ENCODE data around the gene PSKH1. TPM values are rescaled to one million over a fixed set of nuclear protein-coding genes. Genes with fewer than 3 reads are reported as not detected.

Gene PSKH1
- total and polyA plus RNA-seq, 10 of the 15 experiments (the other 5 are each of a cell fraction or from before 2014, with no cell fraction given): 0.63 to 20.4 (median 7.8) TPM

DNA sequence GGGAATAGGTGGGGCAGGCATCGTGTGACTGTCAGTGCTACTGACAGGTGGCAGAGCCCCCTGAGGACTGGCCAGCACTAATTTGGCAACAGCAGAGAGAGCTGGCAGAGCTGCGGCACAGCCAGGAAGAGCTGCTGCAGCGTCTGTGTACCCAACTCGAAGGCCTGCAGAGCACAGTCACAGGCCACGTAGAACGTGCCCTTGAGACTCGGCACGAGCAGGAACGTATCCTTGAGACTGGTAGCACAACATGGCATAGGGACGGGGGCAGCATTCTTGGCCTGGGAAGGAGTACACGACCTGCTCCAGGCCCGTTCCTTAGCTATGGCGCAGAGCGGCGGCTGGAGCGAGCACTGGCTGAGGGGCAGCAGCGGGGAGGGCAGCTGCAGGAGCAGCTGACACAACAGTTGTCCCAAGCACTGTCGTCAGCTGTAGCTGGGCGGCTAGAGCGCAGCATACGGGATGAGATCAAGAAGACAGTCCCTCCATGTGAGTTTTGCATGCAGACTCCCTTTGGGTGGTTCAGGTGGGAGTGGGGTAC, 11.4 kb upstream of the PSKH1 start:
- Histone ChIP-seq H3K36me3 (ENCODE audit: control insufficient read depth in 2 of 2, insufficient read depth in 2 of 2, low read length in 1 of 2) (peaks cover 17 to 65% of the 10 kb centered on the region in 2 experiments; a peak in 3 of 4 replicates), H3K79me2 (ENCODE audit: control insufficient read depth, insufficient read depth, low read length) (no peaks in the 10 kb centered on the region), H3K9me3 (replicated peaks; ENCODE audit: control insufficient read depth, insufficient read depth, low read length) (no peaks in the 10 kb centered on the region), H4K20me1 (ENCODE audit: control insufficient read depth, insufficient read depth) (no peaks in the 10 kb centered on the region), H3K4me3 (no peak overlapping the region), H3K27me3 (replicated peaks in 1 of 2; ENCODE audit: control insufficient read depth in 2 of 2, insufficient read depth in 2 of 2, low read length in 1 of 2) (no peaks in the 10 kb centered on the region), H3K4me2 (ENCODE audit: control insufficient read depth, insufficient read depth) (no peak overlapping the region), H3K9ac (ENCODE audit: control insufficient read depth, insufficient read depth, low read length) (no peak overlapping the region), H3K4me1 (ENCODE audit: control insufficient read depth, insufficient read depth, low read length) (no peaks in the 10 kb centered on the region), H2AFZ (ENCODE audit: control insufficient read depth, low read depth, low read length) (no peak overlapping the region), H3K27ac (ENCODE audit: control insufficient read depth, insufficient read depth) (no peak overlapping the region)
- intact Hi-C loops (cut with micrococcal nuclease; ENCODE audit: unreplicated experiment) (loop anchor here (2.0 to 5.0 kb wide), 2 partner anchors 159 to 346 kb away; no protein-coding TSS in a partner anchor), in situ Hi-C loops (cut with MboI) (no loop called here)
- FAIRE-seq (no peak), DNase-seq (ENCODE audit: low read depth, low spot score) (no peak), ATAC-seq (no peak)
- CTCF ChIA-PET: interaction anchor here (0.9 to 3.2 kb wide), 5 partner anchors 33 to 159 kb away, joined by 3 to 24 read pairs (median 4); no protein-coding TSS in a partner anchor
- BruUV-seq (replicated peaks): TSS peak; percentile 24
- WGBS (ENCODE audit: insufficient coverage, insufficient replicate concordance, low lambda C conversion rate, missing lambda C conversion rate): 90% methylated on average over 21 of the region's 21 CpGs
- RAD21 ChIA-PET (ENCODE audit: unreplicated experiment): no interaction called here
- TF ChIP-seq NFYB (IDR thresholded peaks at IDR 0.05; ENCODE audit: insufficient read depth, low read depth, low read length) (no peak), PAX5 (IDR thresholded peaks at IDR 0.05; ENCODE audit: borderline replicate concordance, low read depth, low read length) (no peak), CREM (IDR thresholded peaks at IDR 0.05; ENCODE audit: low read depth) (no peak), ZNF274 (IDR thresholded peaks at IDR 0.05; ENCODE audit: insufficient read depth, insufficient read length) (no peak), ASH2L (IDR thresholded peaks at IDR 0.05; ENCODE audit: borderline replicate concordance, low read depth) (no peak), HCFC1 (IDR thresholded peaks at IDR 0.05; ENCODE audit: low read length) (no peak), MYC (IDR thresholded peaks at IDR 0.05; ENCODE audit: insufficient read depth, insufficient read length, insufficient replicate concordance, low read length, severe bottlenecking) (no peak), ETV6 (conservative IDR thresholded peaks at IDR 0.05 in 1 of 2, IDR thresholded peaks at IDR 0.05 in 1 of 2; ENCODE audit: borderline replicate concordance in 1 of 2, low read depth in 1 of 2) (no peak), ATF7 (IDR thresholded peaks at IDR 0.05; ENCODE audit: low read depth) (no peak), RAD21 (IDR thresholded peaks at IDR 0.05; ENCODE audit: insufficient read depth, low read depth, low read length) (no peak), CHD2 (IDR thresholded peaks at IDR 0.05; ENCODE audit: borderline replicate concordance, low read depth, low read length) (no peak), NR2C1 (IDR thresholded peaks at IDR 0.05) (no peak), NRF1 (conservative IDR thresholded peaks at IDR 0.05; ENCODE audit: low read depth, low read length) (no peak), SIN3A (IDR thresholded peaks at IDR 0.05; ENCODE audit: low read depth, low read length) (no peak)
- TF ChIP-seq, protein P1, sequence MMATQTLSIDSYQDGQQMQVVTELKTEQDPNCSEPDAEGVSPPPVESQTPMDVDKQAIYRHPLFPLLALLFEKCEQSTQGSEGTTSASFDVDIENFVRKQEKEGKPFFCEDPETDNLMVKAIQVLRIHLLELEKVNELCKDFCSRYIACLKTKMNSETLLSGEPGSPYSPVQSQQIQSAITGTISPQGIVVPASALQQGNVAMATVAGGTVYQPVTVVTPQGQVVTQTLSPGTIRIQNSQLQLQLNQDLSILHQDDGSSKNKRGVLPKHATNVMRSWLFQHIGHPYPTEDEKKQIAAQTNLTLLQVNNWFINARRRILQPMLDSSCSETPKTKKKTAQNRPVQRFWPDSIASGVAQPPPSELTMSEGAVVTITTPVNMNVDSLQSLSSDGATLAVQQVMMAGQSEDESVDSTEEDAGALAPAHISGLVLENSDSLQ (IDR thresholded peaks at IDR 0.05): no peak
- TF ChIP-seq, protein P2, sequence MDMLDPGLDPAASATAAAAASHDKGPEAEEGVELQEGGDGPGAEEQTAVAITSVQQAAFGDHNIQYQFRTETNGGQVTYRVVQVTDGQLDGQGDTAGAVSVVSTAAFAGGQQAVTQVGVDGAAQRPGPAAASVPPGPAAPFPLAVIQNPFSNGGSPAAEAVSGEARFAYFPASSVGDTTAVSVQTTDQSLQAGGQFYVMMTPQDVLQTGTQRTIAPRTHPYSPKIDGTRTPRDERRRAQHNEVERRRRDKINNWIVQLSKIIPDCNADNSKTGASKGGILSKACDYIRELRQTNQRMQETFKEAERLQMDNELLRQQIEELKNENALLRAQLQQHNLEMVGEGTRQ (IDR thresholded peaks at IDR 0.05; ENCODE audit: borderline replicate concordance, low read depth, low read length): no peak
- TF ChIP-seq, protein P3, sequence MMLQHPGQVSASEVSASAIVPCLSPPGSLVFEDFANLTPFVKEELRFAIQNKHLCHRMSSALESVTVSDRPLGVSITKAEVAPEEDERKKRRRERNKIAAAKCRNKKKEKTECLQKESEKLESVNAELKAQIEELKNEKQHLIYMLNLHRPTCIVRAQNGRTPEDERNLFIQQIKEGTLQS (IDR thresholded peaks at IDR 0.05; ENCODE audit: borderline replicate concordance, extremely low read depth, low read depth, low read length): no peak
- TF ChIP-seq, protein P4, sequence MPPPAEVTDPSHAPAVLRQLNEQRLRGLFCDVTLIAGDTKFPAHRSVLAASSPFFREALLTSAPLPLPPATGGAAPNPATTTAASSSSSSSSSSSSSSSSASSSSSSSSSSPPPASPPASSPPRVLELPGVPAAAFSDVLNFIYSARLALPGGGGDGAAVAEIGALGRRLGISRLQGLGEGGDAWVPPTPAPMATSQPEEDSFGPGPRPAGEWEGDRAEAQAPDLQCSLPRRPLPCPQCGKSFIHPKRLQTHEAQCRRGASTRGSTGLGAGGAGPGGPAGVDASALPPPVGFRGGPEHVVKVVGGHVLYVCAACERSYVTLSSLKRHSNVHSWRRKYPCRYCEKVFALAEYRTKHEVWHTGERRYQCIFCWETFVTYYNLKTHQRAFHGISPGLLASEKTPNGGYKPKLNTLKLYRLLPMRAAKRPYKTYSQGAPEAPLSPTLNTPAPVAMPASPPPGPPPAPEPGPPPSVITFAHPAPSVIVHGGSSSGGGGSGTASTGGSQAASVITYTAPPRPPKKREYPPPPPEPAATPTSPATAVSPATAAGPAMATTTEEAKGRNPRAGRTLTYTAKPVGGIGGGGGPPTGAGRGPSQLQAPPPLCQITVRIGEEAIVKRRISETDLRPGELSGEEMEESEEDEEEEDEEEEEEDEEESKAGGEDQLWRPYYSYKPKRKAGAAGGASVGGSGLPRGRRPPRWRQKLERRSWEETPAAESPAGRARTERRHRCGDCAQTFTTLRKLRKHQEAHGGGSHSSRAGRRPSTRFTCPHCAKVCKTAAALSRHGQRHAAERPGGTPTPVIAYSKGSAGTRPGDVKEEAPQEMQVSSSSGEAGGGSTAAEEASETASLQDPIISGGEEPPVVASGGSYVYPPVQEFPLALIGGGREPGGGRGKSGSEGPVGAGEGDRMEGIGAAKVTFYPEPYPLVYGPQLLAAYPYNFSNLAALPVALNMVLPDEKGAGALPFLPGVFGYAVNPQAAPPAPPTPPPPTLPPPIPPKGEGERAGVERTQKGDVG (CRISPR knock-in tag; IDR thresholded peaks at IDR 0.05): no peak
- TF ChIP-seq, protein P5, sequence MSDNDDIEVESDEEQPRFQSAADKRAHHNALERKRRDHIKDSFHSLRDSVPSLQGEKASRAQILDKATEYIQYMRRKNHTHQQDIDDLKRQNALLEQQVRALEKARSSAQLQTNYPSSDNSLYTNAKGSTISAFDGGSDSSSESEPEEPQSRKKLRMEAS (IDR thresholded peaks at IDR 0.05; ENCODE audit: low read depth, low read length): no peak
- SMC1A ChIA-PET (ENCODE audit: uncharacterized antibody, unreplicated experiment): interaction anchor here (0.5 kb wide), 1 partner anchor 189 kb away, joined by 3 read pairs; no protein-coding TSS in a partner anchor
- POLR2A ChIA-PET: no interaction called here
